ENCODE measurements around the gene C3orf18. TPM values are rescaled to one million over a fixed set of nuclear protein-coding genes. Genes with fewer than 3 reads are reported as not detected.
A peak's percentile ranks its signal among the peaks of the same experiment; 100 is the strongest.

The C3orf18 gene
- total RNA-seq, 4 donors from 2014 or later = 13.6 to 23.8 (median 18.9) TPM

DNA sequence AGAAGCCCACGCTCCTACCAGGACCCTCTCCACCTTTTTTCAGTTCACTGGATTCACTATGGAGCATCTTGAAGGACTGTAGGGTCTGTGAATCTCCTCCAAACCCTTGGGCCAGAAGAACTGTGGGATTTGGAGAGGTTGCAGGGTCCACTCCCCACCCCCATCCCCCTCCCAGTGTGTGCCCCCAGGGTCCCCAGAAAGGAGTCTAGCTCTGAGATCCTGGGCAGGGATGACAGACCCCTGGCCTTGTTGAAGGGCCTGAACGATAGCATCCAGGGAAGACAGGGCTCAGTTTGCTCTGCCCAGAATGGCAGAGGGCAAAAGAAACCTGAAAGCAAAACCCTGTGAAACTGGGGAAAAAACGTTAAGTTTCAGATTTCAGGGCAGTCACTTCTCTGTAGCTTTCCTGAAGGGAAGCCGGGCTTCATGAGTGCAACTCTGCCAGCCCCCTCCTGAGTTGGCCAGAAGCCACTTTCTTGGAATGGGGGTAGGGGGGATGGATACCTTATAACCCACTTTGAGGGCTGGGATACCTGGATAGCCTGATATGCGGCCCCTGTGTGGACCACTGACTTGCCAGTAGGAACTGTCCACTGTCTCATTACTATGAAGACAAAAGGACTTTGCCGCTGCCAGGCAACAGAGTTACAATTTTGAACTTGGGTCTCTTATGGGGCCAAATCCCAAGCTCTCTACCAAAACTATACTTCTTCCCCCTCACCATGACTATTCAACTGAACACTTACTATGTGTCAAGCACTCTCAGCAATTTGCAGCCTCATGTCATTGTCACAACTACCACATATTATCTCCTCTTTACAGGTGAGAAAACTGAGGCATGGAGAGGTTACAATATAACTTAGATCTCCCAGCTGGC is 45.7 kb upstream of the C3orf18 start:
- Histone ChIP-seq H3K36me3 (peaks cover 0 to 4% (median 3%) of the 10 kb centered on the region in 4 donors), H3K27ac (replicated peaks in 1 of 4) (peak overlapping the region in 3 of 4 donors; percentile 78 to 91 (median 84)), H3K9me3 (peaks cover 0 to 4% (median 0%) of the 10 kb centered on the region in 4 donors), H3K27me3 (no peaks in the 10 kb centered on the region), H3K4me3 (peak overlapping the region in 1 of 4 donors; percentile 78), H3K4me1 (peaks cover 44 to 76% (median 66%) of the 10 kb centered on the region in 4 donors)
- TF ChIP-seq EP300 (IDR thresholded peaks at IDR 0.05) = no peak
- TF ChIP-seq, protein P1, sequence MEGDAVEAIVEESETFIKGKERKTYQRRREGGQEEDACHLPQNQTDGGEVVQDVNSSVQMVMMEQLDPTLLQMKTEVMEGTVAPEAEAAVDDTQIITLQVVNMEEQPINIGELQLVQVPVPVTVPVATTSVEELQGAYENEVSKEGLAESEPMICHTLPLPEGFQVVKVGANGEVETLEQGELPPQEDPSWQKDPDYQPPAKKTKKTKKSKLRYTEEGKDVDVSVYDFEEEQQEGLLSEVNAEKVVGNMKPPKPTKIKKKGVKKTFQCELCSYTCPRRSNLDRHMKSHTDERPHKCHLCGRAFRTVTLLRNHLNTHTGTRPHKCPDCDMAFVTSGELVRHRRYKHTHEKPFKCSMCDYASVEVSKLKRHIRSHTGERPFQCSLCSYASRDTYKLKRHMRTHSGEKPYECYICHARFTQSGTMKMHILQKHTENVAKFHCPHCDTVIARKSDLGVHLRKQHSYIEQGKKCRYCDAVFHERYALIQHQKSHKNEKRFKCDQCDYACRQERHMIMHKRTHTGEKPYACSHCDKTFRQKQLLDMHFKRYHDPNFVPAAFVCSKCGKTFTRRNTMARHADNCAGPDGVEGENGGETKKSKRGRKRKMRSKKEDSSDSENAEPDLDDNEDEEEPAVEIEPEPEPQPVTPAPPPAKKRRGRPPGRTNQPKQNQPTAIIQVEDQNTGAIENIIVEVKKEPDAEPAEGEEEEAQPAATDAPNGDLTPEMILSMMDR (IDR thresholded peaks at IDR 0.05) = no peak
- no peak for TF ChIP-seq POLR2A (IDR thresholded peaks at IDR 0.05; ENCODE audit: low read depth)
- no peak for TF ChIP-seq POLR2AphosphoS5 (IDR thresholded peaks at IDR 0.05)
- no peak for DNase-seq (ENCODE audit: extremely low spot score)
- 80% methylated on average over 5 of the region's 6 CpGs for WGBS
- intact Hi-C loops (cut with DNase I) = no loop called here

DNA sequence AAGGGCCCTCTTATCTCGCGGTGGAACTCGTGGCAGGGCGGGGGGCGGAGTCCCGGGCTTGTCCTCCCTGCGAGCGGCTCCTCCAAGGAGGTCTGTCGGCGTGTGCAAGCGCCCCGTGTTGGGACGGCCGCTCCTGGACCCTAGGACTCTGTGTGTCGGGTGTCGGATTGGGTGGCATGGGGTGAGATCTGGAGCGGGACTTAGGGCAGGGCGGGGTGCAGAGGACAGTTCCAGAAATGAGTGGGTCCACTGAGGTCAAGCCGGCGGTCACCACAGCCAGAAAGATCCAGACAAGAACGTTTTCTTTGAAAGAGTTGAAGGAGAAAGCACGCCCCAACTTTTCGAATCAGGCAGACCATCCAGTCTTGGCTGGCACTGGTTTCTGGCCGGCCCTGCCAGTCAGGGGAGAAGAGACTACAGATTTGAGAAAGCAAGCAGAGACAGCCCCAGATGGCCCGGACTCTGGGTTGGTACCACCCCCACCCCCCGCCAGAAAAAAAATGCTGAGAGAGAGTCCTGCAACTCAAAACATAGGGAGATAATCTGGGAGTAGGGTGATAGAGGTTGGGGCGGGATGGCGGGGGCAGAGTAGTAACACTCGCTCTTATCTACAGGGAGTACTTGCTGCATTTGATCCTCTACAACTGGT is 44.8 kb upstream of the C3orf18 start:
- intact Hi-C loops (cut with DNase I) = no loop called here
- H3K4me1 ChIP-seq = peaks cover 43 to 76% (median 64%) of the 10 kb centered on the region in 4 donors
- H3K27me3 ChIP-seq = no peaks in the 10 kb centered on the region
- no peak for DNase-seq (ENCODE audit: extremely low spot score)
- WGBS = 13% methylated on average over 18 of the region's 29 CpGs
- TF ChIP-seq, protein P1 (IDR thresholded peaks at IDR 0.05) = no peak
- peak; percentile 68 for TF ChIP-seq POLR2A (IDR thresholded peaks at IDR 0.05; ENCODE audit: low read depth)
- no peak for TF ChIP-seq POLR2AphosphoS5 (IDR thresholded peaks at IDR 0.05)
- peaks cover 0 to 3% (median 0%) of the 10 kb centered on the region in 4 donors for H3K9me3 ChIP-seq
- peak overlapping the region; percentile 78 to 91 (median 84) for H3K27ac ChIP-seq (replicated peaks in 1 of 4)
- H3K4me3 ChIP-seq = peak overlapping the region; percentile 63 to 78 (median 72)
- peaks cover 8 to 13% (median 12%) of the 10 kb centered on the region in 4 donors for H3K36me3 ChIP-seq

DNA sequence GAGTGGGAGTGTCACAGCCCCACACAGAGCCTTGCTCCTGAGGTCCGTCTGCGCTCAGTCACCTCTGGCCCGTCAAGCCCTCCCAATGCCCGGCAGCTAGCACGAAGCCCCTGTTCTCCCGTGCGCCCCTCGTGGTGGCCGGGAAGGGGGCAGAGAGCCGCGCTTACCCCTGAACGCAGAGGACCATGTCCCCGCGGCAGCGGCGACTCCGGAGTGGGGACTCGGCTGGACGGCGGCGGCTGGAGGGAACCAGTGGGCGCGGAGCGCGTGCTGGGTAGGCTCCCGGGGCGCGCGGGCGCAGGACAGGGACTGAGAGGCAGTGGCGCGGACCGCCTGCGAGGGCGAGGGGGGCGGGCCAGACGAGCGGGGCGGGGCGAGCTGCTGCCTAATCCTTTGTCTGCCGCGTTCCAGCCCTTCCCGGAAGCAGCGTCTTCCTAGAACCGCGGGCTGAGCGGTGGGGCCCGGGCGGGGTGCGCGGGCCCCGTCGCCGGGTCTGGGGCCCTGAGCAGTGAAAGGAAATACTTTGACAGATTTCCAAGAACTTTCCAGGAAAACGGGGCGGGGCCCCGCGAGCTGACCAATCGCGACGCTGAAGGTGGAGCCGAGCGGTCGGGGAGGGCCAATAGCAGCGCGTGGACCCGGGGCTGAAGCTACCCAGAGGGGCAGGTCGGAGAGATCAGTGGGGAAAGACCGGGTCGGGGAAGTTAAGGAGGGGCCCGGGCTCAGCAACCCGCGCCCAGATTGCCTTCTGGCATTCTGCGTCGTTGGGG is 44.1 kb upstream of the C3orf18 start, which contains the start of gene CISH:
TSS of gene CISH (minus strand) at position 311 of the 770 bp plus-strand sequence. CDS start at position 187, 124 bp downstream.
- Histone ChIP-seq H3K9me3 (no peaks in the 10 kb centered on the region), H3K27me3 (no peaks in the 10 kb centered on the region), H3K4me3 (peak within 1 kb of the TSS; percentile 63 to 78 (median 72)), H3K27ac (replicated peaks in 1 of 4) (peak within 1 kb of the TSS; percentile 78 to 91 (median 84)), H3K4me1 (peaks cover 43 to 81% (median 71%) of the 10 kb centered on the region in 4 donors), H3K36me3 (peaks cover 9 to 20% (median 19%) of the 10 kb centered on the region in 4 donors)
- under 1% methylated on average over 24 of the region's 75 CpGs for WGBS
- TF ChIP-seq POLR2AphosphoS5 (IDR thresholded peaks at IDR 0.05) = peak; percentile 77 to 91
- TF ChIP-seq, protein P1 (IDR thresholded peaks at IDR 0.05) = peak in 2 of 3 experiments; percentile 7 to 39
- peak; percentile 53 for TF ChIP-seq EP300 (IDR thresholded peaks at IDR 0.05)
- peak; percentile 91 for TF ChIP-seq POLR2A (IDR thresholded peaks at IDR 0.05; ENCODE audit: low read depth)
- intact Hi-C loops (cut with DNase I) = no loop called here
- peak; percentile 99 for DNase-seq (ENCODE audit: extremely low spot score)

DNA sequence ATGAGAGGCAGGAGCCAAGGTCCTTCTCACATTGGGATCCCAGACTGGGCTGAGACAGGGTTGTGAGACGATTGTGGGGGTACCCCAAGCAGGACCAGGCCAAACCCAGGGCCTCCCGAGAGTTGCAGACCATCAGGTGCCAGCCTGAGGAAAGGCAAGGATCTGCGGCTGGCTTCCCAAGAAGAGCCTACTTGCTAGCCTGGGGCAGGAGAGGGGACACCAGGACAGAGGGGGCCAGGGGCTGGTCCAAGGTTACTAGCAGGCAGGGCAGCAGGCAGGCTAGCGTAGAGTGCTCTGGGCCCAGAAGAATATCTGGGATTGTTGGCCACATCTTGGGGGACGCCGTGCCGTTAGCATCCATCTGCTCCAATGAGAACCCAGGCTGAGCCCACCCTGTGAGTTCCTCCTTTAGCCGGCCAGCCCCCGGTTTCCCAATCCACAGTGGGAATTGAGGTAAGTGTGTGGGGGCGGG is 43.5 kb upstream of the C3orf18 start:
- H3K27ac ChIP-seq (replicated peaks in 1 of 4) = peak overlapping the region; percentile 78 to 91 (median 84)
- H3K4me1 ChIP-seq = peaks cover 42 to 81% (median 70%) of the 10 kb centered on the region in 4 donors
- peak overlapping the region; percentile 63 to 78 (median 72) for H3K4me3 ChIP-seq
- H3K27me3 ChIP-seq = no peaks in the 10 kb centered on the region
- no peaks in the 10 kb centered on the region for H3K9me3 ChIP-seq
- WGBS = 27% methylated on average over 3 of the region's 10 CpGs
- peaks cover 9 to 26% (median 25%) of the 10 kb centered on the region in 4 donors for H3K36me3 ChIP-seq
- no peak for DNase-seq (ENCODE audit: extremely low spot score)
- no peak for TF ChIP-seq POLR2A (IDR thresholded peaks at IDR 0.05; ENCODE audit: low read depth)
- TF ChIP-seq EP300 (IDR thresholded peaks at IDR 0.05) = no peak
- TF ChIP-seq, protein P1 (IDR thresholded peaks at IDR 0.05) = no peak
- TF ChIP-seq POLR2AphosphoS5 (IDR thresholded peaks at IDR 0.05) = no peak
- intact Hi-C loops (cut with DNase I) = no loop called here

Measured in esophagus muscularis mucosa (tissue), 4 donors.